Smooth muscle cell (in vitro differentiated cells): ENCODE results near the gene ST8SIA5. TPM values are rescaled to one million over a fixed set of nuclear protein-coding genes. Genes with fewer than 3 reads are reported as not detected.

Experiments
- DNase-seq: peaks from one replicate; lab custom pipeline; 2025; ENCODE audit not compliant: unreplicated experiment; lab: John Stamatoyannopoulos, UW
- H2AFZ ChIP-seq: fragments of 200-600 bp; sonication (generic); 2 replicates; pipeline ENCODE4 v1.6.0; 2016; ENCODE audit warnings: antibody characterized with exemption, low read depth, mild to moderate bottlenecking
- H3F3A ChIP-seq: fragments of 200-600 bp; sonication (generic); 2 replicates; pipeline ENCODE4 v1.6.0; 2017; ENCODE audit warnings: antibody characterized with exemption, low read depth
- H3K27ac ChIP-seq: fragments of 200-600 bp; sonication (generic); 2 replicates; pipeline ENCODE4 v1.5.1; 2016; ENCODE audit warnings: low read depth, mild to moderate bottlenecking
- H3K27me3 ChIP-seq: fragments of 200-600 bp; sonication (generic); 2 replicates; pipeline ENCODE4 v1.6.1; 2016; ENCODE audit warnings: low read depth, mild to moderate bottlenecking
- H3K36me3 ChIP-seq: fragments of 200-600 bp; sonication (generic); 2 replicates; pipeline ENCODE4 v1.5.1; 2016; ENCODE audit warnings: low read depth
- H3K4me1 ChIP-seq: fragments of 200-600 bp; sonication (generic); 2 replicates; pipeline ENCODE4 v1.5.1; 2016; ENCODE audit warnings: low read depth
- H3K4me2 ChIP-seq: fragments of 200-600 bp; sonication (generic); 2 replicates; pipeline ENCODE4 v1.6.0; 2016; ENCODE audit warnings: mild to moderate bottlenecking
- H3K4me3 ChIP-seq: fragments of 200-600 bp; sonication (generic); 2 replicates; pipeline ENCODE4 v1.5.1; 2016; ENCODE audit warnings: mild to moderate bottlenecking
- H3K79me2 ChIP-seq: fragments of 200-600 bp; sonication (generic); 2 replicates; pipeline ENCODE4 v1.6.0; 2016; ENCODE audit warnings: low read depth, mild to moderate bottlenecking
- H3K9ac ChIP-seq: fragments of 200-600 bp; sonication (generic); 2 replicates; pipeline ENCODE4 v1.6.0; 2016; ENCODE audit warnings: low read depth
- H3K9me3 ChIP-seq: fragments of 200-600 bp; sonication (generic); replicated peaks from 2 replicates; pipeline ENCODE4 v1.5.1; 2016; ENCODE audit warnings: low read depth
- H4K20me1 ChIP-seq: fragments of 200-600 bp; sonication (generic); 2 replicates; pipeline ENCODE4 v1.6.0; 2016; ENCODE audit warnings: low read depth
- WGBS: methylation state at CpG from one replicate; pipeline ENCODE4 v1.1.7; 2016; ENCODE audit warnings: low lambda C conversion rate; 5-methylcytosine and 5-hydroxymethylcytosine counted together
- polyA plus RNA-seq: library from polyadenylated mRNA; unstranded; fragments of >200 nt; fragmentation: Nextera tagmentation; extraction: Ambion mirVana; gene quantifications from 2 replicates; pipeline ENCODE4 v1.2.1, GENCODE V29; 2016
- total RNA-seq: library from RNA; depleted of rRNA; stranded (reverse); fragments of >200 nt; gene quantifications from 2 replicates; pipeline ENCODE4 v1.2.3, GENCODE V29; 2014
- TF ChIP-seq, protein P1 (sequence below): fragments of 200-600 bp; sonication (generic); IDR thresholded peaks from 2 replicates; pipeline ENCODE4 v1.5.1; 2017; ENCODE audit warnings: borderline replicate concordance, mild to moderate bottlenecking, antibody characterized with exemption; ENCODE audit not compliant: insufficient read depth, poor library complexity, severe bottlenecking

The ST8SIA5 gene
- total and polyA plus RNA-seq, 2 experiments from 2014 or later, result 0.22 TPM; not detected in 1

DNA sequence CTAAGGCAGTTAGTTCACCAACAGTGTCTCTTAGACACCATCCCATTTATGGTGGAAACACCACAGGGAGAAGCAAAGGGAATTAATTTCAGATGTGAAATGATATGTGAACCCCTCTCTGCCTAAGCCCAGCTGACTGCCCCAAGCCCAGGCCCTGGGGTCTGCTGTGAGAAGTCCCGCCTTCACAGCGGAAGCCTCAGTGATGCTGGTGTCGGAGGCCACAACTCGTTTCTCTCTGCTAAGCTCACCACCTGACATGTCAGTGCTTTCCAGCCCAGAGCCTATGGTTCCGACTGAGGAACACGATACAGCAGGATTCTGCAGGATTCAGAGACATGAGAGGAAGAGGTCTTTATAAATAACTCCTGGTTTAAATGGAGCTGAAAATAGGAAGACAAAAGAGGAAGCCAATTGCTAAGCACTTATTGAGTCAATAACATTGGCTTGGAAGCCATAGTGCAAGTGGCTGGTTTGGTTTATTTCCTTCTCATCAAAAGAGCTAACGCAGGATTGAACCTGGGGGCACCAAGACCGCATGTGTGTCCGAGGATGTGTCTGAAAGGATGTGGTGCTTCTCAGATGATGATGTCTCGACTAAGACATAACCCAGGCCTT is 78.0 kb downstream of the ST8SIA5 start:
- no peak overlapping the region for H2AFZ ChIP-seq
- H3F3A ChIP-seq, result no peaks in the 10 kb centered on the region
- 93% methylated on average over 10 of the region's 10 CpGs for WGBS
- no peaks in the 10 kb centered on the region for H3K36me3 ChIP-seq
- no peak overlapping the region for H3K9ac ChIP-seq
- no peaks in the 10 kb centered on the region for H3K79me2 ChIP-seq
- no peak overlapping the region for H3K27ac ChIP-seq
- no peaks in the 10 kb centered on the region for H3K27me3 ChIP-seq
- DNase-seq, result no peak
- H4K20me1 ChIP-seq, result no peaks in the 10 kb centered on the region
- H3K4me3 ChIP-seq, result no peak overlapping the region
- H3K9me3 ChIP-seq, result no peaks in the 10 kb centered on the region
- TF ChIP-seq, protein P1, sequence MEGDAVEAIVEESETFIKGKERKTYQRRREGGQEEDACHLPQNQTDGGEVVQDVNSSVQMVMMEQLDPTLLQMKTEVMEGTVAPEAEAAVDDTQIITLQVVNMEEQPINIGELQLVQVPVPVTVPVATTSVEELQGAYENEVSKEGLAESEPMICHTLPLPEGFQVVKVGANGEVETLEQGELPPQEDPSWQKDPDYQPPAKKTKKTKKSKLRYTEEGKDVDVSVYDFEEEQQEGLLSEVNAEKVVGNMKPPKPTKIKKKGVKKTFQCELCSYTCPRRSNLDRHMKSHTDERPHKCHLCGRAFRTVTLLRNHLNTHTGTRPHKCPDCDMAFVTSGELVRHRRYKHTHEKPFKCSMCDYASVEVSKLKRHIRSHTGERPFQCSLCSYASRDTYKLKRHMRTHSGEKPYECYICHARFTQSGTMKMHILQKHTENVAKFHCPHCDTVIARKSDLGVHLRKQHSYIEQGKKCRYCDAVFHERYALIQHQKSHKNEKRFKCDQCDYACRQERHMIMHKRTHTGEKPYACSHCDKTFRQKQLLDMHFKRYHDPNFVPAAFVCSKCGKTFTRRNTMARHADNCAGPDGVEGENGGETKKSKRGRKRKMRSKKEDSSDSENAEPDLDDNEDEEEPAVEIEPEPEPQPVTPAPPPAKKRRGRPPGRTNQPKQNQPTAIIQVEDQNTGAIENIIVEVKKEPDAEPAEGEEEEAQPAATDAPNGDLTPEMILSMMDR, result no peak
- no peak overlapping the region for H3K4me2 ChIP-seq
- H3K4me1 ChIP-seq, result no peaks in the 10 kb centered on the region

DNA sequence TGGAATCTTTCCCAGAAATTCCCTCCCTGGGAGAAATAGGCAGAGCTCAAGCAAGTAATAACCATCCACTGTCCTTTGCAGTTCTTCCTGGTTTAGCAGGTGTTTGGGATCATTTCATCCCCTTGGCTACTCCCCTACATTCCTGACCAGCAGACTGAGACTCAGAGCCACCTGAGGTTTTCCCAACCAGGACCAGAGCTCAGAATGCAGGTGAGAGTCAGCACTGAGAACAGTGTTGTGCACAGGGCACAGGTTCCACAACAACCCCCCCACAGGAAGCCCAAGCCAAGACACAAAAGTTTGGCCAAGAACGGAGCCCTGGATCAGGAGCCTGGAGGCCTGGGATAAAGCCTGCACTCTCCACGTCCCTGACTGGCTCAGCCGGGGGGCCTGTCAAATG is 78.8 kb downstream of the ST8SIA5 start:
- H4K20me1 ChIP-seq, result no peaks in the 10 kb centered on the region
- H3K4me2 ChIP-seq, result no peak overlapping the region
- H3K27me3 ChIP-seq, result no peaks in the 10 kb centered on the region
- no peak overlapping the region for H2AFZ ChIP-seq
- TF ChIP-seq, protein P1, result no peak
- H3K27ac ChIP-seq, result no peak overlapping the region
- H3K36me3 ChIP-seq, result no peaks in the 10 kb centered on the region
- H3K4me3 ChIP-seq, result no peak overlapping the region
- no peaks in the 10 kb centered on the region for H3K79me2 ChIP-seq
- 73% methylated on average over 3 of the region's 3 CpGs for WGBS
- no peaks in the 10 kb centered on the region for H3K9me3 ChIP-seq
- DNase-seq, result no peak
- no peaks in the 10 kb centered on the region for H3K4me1 ChIP-seq
- no peak overlapping the region for H3K9ac ChIP-seq
- H3F3A ChIP-seq, result no peaks in the 10 kb centered on the region

DNA sequence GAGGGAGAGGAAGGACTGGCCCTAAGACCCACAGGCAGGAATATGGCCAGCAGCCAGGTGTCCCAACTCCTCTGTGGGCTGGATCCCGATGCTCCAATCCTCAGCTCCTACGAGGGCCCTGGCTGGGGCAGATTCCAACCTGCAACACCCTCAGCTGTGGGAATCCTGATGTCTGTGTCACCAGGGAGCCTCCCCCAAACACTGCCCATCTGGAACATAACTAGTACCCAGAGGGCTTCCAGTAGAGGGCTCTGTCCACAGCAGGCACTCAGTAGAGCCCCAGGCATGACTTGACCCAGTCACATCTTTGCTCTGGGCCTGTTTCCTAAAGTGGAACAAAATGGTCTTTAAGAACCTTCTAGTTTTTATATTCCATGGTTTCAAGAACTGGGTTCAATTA is 79.2 kb downstream of the ST8SIA5 start:
- H4K20me1 ChIP-seq, result no peaks in the 10 kb centered on the region
- WGBS, result 74% methylated on average over 2 of the region's 2 CpGs
- TF ChIP-seq, protein P1, result no peak
- H3K9me3 ChIP-seq, result no peaks in the 10 kb centered on the region
- no peak overlapping the region for H3K4me3 ChIP-seq
- H3K79me2 ChIP-seq, result no peaks in the 10 kb centered on the region
- no peaks in the 10 kb centered on the region for H3F3A ChIP-seq
- no peak for DNase-seq
- H3K4me1 ChIP-seq, result peaks cover 3% of the 10 kb centered on the region
- H2AFZ ChIP-seq, result no peak overlapping the region
- no peak overlapping the region for H3K9ac ChIP-seq
- H3K4me2 ChIP-seq, result no peak overlapping the region
- H3K36me3 ChIP-seq, result no peaks in the 10 kb centered on the region
- H3K27me3 ChIP-seq, result no peaks in the 10 kb centered on the region
- H3K27ac ChIP-seq, result no peak overlapping the region

DNA sequence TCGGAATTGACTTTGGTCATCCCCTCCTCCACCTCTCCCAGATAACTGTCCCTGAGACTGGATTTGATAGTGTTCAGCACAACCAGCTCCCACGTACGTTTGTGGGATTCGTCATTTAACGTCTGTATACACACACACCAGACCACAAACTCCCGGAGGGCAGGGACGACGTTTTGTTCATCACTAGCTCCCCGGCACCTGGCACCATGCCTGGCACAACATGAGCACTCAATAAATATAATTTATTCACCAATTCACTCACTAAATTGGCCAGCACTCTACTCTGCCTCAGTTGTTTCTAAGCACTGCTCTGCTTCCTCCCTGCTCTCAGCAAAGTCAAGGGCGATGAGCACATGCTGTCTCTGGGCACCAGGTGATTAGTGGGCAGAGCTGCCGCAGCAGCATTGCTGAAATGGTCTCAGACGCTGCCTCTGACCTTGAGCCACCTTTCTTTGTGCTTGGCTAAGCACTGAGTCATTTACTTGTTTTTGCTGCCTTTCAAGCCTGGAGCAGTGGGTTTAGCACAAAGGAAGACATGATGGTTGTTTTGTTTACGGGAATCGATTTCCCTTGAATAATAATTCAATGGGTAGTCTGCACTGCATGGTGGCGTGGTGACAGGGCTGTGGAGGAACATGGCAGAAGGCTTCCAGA is 80.5 kb downstream of the ST8SIA5 start:
- Histone ChIP-seq H3K4me3 (no peak overlapping the region), H4K20me1 (no peaks in the 10 kb centered on the region), H3F3A (no peaks in the 10 kb centered on the region), H3K4me2 (no peak overlapping the region), H2AFZ (no peak overlapping the region), H3K79me2 (no peaks in the 10 kb centered on the region), H3K27ac (no peak overlapping the region), H3K27me3 (no peaks in the 10 kb centered on the region), H3K4me1 (peaks cover 11% of the 10 kb centered on the region), H3K36me3 (no peaks in the 10 kb centered on the region), H3K9ac (no peak overlapping the region), H3K9me3 (no peaks in the 10 kb centered on the region)
- TF ChIP-seq, protein P1, result no peak
- WGBS, result 66% methylated on average over 15 of the region's 15 CpGs
- DNase-seq, result no peak
